ENCODE results near the gene MED12L.
A peak's percentile ranks its signal among the peaks of the same experiment; 100 is the strongest.

DNA sequence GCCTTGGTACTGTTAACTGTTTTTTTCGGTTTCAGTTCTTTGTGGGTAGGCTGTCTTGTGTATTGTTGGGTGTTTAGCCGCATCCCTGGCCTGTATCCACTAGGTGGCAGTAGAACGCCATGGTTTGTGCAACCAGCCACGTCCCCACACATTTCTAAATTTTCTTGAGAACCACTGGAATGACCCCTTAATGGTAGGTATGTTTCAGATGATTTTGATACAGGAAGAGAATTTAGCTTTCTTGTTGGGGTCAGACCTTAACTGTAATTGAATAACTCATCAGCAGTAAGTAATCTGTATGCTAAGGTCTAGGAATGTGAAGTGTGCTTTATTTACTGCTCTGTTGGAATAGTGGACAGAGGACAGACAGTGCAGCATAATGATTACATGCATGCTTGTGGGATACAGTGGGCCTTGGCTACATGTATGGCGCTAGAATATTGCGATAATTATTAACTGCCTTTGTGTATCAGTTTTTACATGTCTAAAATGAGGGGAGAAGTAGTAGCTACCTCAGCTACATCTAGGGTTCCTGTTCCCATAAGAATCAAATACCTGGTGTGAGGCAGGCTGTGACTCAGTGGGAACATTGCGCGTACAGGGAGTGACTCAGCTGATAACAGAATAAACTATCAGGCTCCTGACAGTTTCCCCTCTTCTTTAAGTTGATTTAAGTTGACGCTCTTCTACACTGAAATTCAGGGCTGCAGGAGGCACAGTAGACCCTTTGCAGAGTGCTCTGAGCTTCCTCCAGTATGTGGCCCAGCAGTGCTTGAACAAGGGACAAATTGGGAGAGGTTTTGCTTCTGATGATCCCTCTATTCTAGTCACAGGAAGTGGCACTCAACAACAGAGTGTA lies 142.6 kb downstream of the MED12L start:
- TF ChIP-seq, protein P1, sequence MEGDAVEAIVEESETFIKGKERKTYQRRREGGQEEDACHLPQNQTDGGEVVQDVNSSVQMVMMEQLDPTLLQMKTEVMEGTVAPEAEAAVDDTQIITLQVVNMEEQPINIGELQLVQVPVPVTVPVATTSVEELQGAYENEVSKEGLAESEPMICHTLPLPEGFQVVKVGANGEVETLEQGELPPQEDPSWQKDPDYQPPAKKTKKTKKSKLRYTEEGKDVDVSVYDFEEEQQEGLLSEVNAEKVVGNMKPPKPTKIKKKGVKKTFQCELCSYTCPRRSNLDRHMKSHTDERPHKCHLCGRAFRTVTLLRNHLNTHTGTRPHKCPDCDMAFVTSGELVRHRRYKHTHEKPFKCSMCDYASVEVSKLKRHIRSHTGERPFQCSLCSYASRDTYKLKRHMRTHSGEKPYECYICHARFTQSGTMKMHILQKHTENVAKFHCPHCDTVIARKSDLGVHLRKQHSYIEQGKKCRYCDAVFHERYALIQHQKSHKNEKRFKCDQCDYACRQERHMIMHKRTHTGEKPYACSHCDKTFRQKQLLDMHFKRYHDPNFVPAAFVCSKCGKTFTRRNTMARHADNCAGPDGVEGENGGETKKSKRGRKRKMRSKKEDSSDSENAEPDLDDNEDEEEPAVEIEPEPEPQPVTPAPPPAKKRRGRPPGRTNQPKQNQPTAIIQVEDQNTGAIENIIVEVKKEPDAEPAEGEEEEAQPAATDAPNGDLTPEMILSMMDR (IDR thresholded peaks at IDR 0.05; ENCODE audit: insufficient read depth, low read length), result peak; percentile 93
- TF ChIP-seq POLR2AphosphoS5 (IDR thresholded peaks at IDR 0.05; ENCODE audit: low read depth), result no peak
- TF ChIP-seq GABPA (IDR thresholded peaks at IDR 0.05; ENCODE audit: low read depth), result no peak
- TF ChIP-seq, protein P2, sequence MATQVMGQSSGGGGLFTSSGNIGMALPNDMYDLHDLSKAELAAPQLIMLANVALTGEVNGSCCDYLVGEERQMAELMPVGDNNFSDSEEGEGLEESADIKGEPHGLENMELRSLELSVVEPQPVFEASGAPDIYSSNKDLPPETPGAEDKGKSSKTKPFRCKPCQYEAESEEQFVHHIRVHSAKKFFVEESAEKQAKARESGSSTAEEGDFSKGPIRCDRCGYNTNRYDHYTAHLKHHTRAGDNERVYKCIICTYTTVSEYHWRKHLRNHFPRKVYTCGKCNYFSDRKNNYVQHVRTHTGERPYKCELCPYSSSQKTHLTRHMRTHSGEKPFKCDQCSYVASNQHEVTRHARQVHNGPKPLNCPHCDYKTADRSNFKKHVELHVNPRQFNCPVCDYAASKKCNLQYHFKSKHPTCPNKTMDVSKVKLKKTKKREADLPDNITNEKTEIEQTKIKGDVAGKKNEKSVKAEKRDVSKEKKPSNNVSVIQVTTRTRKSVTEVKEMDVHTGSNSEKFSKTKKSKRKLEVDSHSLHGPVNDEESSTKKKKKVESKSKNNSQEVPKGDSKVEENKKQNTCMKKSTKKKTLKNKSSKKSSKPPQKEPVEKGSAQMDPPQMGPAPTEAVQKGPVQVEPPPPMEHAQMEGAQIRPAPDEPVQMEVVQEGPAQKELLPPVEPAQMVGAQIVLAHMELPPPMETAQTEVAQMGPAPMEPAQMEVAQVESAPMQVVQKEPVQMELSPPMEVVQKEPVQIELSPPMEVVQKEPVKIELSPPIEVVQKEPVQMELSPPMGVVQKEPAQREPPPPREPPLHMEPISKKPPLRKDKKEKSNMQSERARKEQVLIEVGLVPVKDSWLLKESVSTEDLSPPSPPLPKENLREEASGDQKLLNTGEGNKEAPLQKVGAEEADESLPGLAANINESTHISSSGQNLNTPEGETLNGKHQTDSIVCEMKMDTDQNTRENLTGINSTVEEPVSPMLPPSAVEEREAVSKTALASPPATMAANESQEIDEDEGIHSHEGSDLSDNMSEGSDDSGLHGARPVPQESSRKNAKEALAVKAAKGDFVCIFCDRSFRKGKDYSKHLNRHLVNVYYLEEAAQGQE (IDR thresholded peaks at IDR 0.05; ENCODE audit: insufficient replicate concordance, low read depth), result no peak
